Lower leg skin (tissue), 4 donors: Measurements from ENCODE around the gene SCUBE1. TPM values are rescaled to one million over a fixed set of nuclear protein-coding genes. Genes with fewer than 3 reads are reported as not detected.
A peak's percentile ranks its signal among the peaks of the same experiment; 100 is the strongest.

Source experiments
- DNase-seq, 2 donors: peaks; one replicate each; pipeline ENCODE4 v3.0.0-alpha.2; 2019; ENCODE audit warnings: low spot score in 2 of 2
- H3K4me3 ChIP-seq: fragments of 200-600 bp; sonication (generic); 2 replicates; pipeline ENCODE4 v1.5.1; 2017; ENCODE audit warnings: mild to moderate bottlenecking, low read depth; ENCODE audit not compliant: poor library complexity, severe bottlenecking
- POLR2A ChIP-seq, 2 donors: fragments of 450-650 bp; IDR thresholded peaks; one replicate each; pipeline ENCODE4 v1.6.1; 2016 to 2017; ENCODE audit warnings: antibody characterized with exemption in 2 of 2, mild to moderate bottlenecking in 1 of 2, moderate library complexity in 1 of 2
- WGBS, 2 donors: methylation state at CpG; one replicate each; pipeline ENCODE4 v1.1.5; 2018; 5-methylcytosine and 5-hydroxymethylcytosine counted together
- intact Hi-C: fragments of 100-400 bp; cut with DNase I; formaldehyde crosslinking; loops from one replicate; pipeline ENCODE4 v1.15.0; 2023; ENCODE audit warnings: low total_unique reads
- total RNA-seq, 4 donors: library from RNA; depleted of rRNA; stranded (reverse); fragments of >200 nt; gene quantifications; one replicate each; pipeline ENCODE4 v1.1.0, GENCODE V29; 2016
- TF ChIP-seq, protein P1 (sequence below), 3 donors: fragments of 450-650 bp; IDR thresholded peaks; one replicate each; pipeline ENCODE4 v1.5.1; 2016; ENCODE audit warnings: antibody characterized with exemption in 3 of 3, mild to moderate bottlenecking in 3 of 3, moderate library complexity in 2 of 3

SCUBE1 gene
- total RNA-seq, 4 donors from 2014 or later, result 0.20 to 1.1 (median 0.28) TPM

DNA sequence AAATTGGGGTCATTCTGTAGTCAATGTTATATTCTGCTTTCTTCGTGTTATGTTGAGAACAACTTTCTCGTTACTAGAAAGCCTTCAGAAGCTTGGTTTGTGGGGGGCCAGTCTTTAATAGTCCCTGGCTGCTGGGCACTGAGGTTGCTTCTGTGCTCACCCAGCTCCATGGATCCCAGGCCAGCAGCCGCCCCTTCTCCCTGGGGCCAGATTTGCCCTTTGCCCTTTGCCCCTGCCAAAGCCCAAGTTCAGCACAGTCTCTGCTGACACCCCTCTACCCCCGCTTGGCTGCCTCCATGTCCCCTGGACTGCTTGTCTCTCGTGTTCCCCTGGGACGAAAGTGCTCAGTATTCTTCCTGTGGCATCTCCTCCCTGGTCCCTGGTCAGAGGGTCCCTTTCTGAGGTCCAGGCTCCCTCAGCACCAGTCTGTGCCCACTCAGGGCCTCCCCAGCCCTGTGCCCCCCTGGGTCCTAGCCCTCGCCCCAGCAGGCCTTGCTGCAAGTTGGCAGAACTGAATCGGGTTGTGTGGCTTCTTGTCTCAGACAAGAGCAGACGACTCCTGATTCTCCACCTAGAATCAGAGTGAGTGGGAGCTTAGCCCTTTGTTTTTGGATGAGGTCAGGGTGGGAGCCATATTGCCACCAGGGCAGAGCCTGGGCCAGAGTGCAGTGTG is 185.2 kb downstream of the SCUBE1 start:
- no peak for DNase-seq
- WGBS, 2 donors, result 60 to 71% methylated on average over 9 of the region's 9 CpGs
- TF ChIP-seq, protein P1, sequence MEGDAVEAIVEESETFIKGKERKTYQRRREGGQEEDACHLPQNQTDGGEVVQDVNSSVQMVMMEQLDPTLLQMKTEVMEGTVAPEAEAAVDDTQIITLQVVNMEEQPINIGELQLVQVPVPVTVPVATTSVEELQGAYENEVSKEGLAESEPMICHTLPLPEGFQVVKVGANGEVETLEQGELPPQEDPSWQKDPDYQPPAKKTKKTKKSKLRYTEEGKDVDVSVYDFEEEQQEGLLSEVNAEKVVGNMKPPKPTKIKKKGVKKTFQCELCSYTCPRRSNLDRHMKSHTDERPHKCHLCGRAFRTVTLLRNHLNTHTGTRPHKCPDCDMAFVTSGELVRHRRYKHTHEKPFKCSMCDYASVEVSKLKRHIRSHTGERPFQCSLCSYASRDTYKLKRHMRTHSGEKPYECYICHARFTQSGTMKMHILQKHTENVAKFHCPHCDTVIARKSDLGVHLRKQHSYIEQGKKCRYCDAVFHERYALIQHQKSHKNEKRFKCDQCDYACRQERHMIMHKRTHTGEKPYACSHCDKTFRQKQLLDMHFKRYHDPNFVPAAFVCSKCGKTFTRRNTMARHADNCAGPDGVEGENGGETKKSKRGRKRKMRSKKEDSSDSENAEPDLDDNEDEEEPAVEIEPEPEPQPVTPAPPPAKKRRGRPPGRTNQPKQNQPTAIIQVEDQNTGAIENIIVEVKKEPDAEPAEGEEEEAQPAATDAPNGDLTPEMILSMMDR (IDR thresholded peaks at IDR 0.05), result no peak
- TF ChIP-seq POLR2A (IDR thresholded peaks at IDR 0.05), result no peak
- intact Hi-C loops, result no loop called here
- no peak overlapping the region for H3K4me3 ChIP-seq

DNA sequence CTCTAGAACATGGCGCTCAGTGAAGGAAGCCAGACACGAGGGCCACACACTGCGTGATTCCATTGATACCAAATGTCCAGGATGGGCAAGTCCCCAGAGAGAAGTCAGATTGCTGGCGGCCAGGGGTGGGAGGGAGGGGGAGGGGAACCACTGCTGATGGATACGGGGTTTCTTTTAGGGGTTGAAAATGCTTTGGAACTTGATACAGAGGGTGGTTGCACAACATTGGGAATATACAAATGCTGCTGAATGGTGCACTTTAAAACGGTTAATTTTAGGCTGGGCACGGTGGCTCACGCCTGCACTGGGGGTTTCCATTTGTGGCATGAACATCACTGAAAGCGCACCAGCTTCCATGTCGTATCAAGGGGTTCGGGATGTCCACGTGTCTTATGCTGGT is 186.8 kb downstream of the SCUBE1 start:
- 76 to 80% methylated on average over 12 of the region's 12 CpGs for WGBS, 2 donors
- TF ChIP-seq, protein P1 (IDR thresholded peaks at IDR 0.05), result no peak
- TF ChIP-seq POLR2A (IDR thresholded peaks at IDR 0.05), result no peak
- intact Hi-C loops, result no loop called here
- no peak for DNase-seq
- no peak overlapping the region for H3K4me3 ChIP-seq

DNA sequence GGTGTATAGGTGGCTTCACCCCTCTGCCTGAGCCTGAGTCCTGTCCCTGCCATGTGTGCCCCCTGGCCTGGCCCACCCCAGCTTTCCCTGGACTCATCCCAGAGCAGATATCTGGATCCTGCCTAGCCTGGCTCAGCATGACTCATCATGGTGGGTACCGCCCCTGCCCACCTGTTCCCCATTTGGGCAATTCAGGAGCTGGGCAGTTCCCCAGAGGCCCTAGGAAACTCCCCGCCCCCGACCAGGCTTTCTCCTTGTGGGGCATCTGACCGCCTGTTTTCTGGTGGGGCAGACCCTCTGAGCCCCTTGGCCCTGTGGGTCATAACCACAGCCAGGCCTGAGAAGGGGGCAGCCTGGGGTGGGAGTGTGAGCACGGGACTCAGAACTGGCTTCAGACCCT is 187.4 kb downstream of the SCUBE1 start:
- intact Hi-C loops, result loop anchor here (2.0 kb wide), 1 partner anchor 27 kb away; no protein-coding TSS in a partner anchor
- TF ChIP-seq POLR2A (IDR thresholded peaks at IDR 0.05), result no peak
- TF ChIP-seq, protein P1 (IDR thresholded peaks at IDR 0.05), result no peak
- H3K4me3 ChIP-seq, result no peak overlapping the region
- DNase-seq, result no peak
- 64 to 66% methylated on average over 5 of the region's 5 CpGs for WGBS, 2 donors

DNA sequence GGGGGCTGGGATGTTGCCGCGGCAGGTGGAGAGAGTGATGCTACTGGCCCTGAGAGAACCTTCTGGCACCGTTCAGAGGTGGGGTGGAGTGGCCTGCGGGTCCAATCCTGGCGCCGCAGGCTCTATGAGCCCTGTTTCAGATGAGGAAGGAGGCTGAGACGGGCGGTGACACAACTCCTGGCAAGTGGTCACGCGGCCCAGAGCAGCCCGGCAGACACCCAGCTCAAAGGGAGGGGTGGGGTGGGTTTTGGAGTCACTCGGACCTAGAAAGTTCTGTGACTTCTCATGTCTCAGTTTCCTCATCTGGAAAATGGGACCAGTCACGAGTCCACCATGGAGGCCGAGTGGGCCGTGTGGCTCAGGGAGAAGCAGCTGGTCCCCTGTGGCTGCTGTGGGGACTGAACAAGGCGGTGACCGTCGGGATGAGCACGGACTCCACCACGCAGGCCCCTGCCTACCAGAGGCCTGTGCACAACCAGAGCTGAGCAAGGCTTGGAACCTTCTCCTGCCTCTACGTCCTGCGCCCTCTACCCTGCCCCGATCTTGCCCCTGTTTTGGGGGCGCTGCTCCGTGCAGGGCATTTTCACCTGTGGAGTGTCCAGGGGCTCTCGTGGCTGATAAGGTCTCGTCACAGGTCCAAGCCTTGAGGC is 188.2 kb downstream of the SCUBE1 start:
- DNase-seq, result peak; percentile 47 to 93
- TF ChIP-seq, protein P1 (IDR thresholded peaks at IDR 0.05), result no peak
- TF ChIP-seq POLR2A (IDR thresholded peaks at IDR 0.05), result no peak
- intact Hi-C loops, result loop anchor here (2.0 kb wide), 1 partner anchor 26 kb away; no protein-coding TSS in a partner anchor
- 63 to 75% methylated on average over 24 to 25 of the region's 27 CpGs for WGBS, 2 donors
- no peak overlapping the region for H3K4me3 ChIP-seq

DNA sequence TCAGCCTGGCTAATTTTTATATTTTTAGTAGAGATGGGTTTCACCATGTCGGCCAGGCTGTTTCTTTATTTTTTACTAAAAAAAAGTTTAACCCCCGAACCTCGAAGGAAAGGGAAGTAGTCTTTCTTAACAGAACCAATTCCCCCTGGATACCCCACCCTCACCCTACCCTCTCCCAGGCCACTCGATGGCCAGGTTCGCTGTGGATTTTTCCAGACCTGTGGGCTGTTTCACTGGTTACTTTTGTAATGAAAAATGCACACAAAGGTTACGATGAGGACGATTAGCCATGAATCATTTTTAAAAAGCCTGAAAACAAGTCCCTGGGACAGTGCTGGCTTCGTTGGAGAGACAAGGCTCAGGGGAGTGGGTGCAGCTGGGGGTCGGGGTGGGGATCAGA is 189.3 kb downstream of the SCUBE1 start:
- whole genome bisulfite sequencing, 2 donors, result 45 to 52% methylated on average over 9 of the region's 9 CpGs
- no peak overlapping the region for H3K4me3 ChIP-seq
- TF ChIP-seq, protein P1 (IDR thresholded peaks at IDR 0.05), result no peak
- TF ChIP-seq POLR2A (IDR thresholded peaks at IDR 0.05), result no peak
- no peak for DNase-seq
- intact Hi-C loops, result loop anchor here (2.0 kb wide), 1 partner anchor 25 kb away; no protein-coding TSS in a partner anchor
